ENCODE measurements around the gene ZNF839.

Gene ZNF839

GRCh38 chr14:102373110-102373509, 53.6 kb downstream of the ZNF839 start (continued):
- TF ChIP-seq, protein P1, sequence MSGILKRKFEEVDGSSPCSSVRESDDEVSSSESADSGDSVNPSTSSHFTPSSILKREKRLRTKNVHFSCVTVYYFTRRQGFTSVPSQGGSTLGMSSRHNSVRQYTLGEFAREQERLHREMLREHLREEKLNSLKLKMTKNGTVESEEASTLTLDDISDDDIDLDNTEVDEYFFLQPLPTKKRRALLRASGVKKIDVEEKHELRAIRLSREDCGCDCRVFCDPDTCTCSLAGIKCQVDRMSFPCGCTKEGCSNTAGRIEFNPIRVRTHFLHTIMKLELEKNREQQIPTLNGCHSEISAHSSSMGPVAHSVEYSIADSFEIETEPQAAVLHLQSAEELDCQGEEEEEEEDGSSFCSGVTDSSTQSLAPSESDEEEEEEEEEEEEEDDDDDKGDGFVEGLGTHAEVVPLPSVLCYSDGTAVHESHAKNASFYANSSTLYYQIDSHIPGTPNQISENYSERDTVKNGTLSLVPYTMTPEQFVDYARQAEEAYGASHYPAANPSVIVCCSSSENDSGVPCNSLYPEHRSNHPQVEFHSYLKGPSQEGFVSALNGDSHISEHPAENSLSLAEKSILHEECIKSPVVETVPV (CRISPR knock-in tag; IDR thresholded peaks at IDR 0.05) = no peak
- TF ChIP-seq ZNF8 (CRISPR knock-in tag; IDR thresholded peaks at IDR 0.05) (no peak), ZNF70 (CRISPR knock-in tag; IDR thresholded peaks at IDR 0.05) (no peak)

GRCh38 chr14:102374264-102374663, 54.7 kb downstream of the ZNF839 start:
- no peak for TF ChIP-seq GLIS3 (CRISPR knock-in tag; IDR thresholded peaks at IDR 0.05)
- no peak for TF ChIP-seq ZFP3 (CRISPR knock-in tag; IDR thresholded peaks at IDR 0.05)
- TF ChIP-seq, protein P1 (CRISPR knock-in tag; IDR thresholded peaks at IDR 0.05) = no peak
- no peak for TF ChIP-seq CREB5 (CRISPR knock-in tag; IDR thresholded peaks at IDR 0.05; ENCODE audit: low read depth)

DNA sequence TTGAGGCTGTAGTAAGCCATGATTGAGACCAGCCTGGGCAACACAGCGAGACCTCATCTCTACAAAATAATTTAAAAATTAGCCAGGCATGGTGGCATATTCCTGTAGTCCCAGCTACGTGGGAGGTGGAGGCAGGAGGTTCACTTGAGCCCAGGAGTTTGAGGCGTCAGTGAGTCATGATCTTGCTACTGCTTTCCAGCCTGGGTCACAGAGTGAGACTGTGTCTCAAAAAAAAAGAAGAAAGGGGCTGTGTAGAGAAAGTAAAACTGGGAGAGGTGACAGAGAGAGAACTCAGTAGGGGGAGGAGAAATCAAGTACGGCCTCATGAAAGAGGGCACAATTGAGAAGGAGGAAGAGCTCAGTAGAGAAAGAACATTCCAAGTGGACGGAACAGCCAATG, 55.6 kb downstream of the ZNF839 start:
- ATAC-seq = no peak
- no peak for TF ChIP-seq ARNTL (CRISPR knock-in tag; IDR thresholded peaks at IDR 0.05; ENCODE audit: borderline replicate concordance, low read depth)
- no peak for TF ChIP-seq ZNF8 (CRISPR knock-in tag; IDR thresholded peaks at IDR 0.05)
- TF ChIP-seq ZFP3 (CRISPR knock-in tag; IDR thresholded peaks at IDR 0.05) = no peak
- TF ChIP-seq ZC3H10 (CRISPR knock-in tag; IDR thresholded peaks at IDR 0.05) = no peak
- TF ChIP-seq, protein P1 (CRISPR knock-in tag; IDR thresholded peaks at IDR 0.05) = no peak

More at GRCh38 chr14:102374264-102374663, 54.7 kb downstream of the ZNF839 start:
- no peak for ATAC-seq

DNA sequence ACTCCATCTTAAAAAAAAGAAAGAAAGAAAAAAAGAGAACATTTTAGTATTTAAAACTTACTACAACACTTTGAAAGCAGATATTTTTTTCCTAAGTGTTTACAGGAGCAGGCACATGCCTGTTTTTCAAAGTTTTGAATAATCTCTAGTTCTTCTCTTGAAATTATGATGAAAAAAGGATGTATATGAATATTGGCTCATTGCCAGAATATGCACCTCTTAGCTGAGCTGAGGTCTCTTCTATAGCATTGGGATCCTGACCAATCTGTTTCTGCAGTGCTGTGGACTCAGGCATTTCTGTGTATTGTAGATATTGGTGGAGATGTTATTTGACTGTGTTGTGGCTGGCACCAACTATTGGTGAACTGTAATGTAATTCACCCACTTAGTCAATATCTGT, 58.1 kb downstream of the ZNF839 start:
- no peak for TF ChIP-seq ZNF8 (CRISPR knock-in tag; IDR thresholded peaks at IDR 0.05)
- no peak for TF ChIP-seq PPARA (CRISPR knock-in tag; IDR thresholded peaks at IDR 0.05; ENCODE audit: borderline replicate concordance)
- no peak for TF ChIP-seq ZFP3 (CRISPR knock-in tag; IDR thresholded peaks at IDR 0.05)
- TF ChIP-seq, protein P1 (CRISPR knock-in tag; IDR thresholded peaks at IDR 0.05) = no peak
- no peak for TF ChIP-seq SNAI2 (CRISPR knock-in tag; IDR thresholded peaks at IDR 0.05)
- TF ChIP-seq OSR1 (CRISPR knock-in tag; IDR thresholded peaks at IDR 0.05) = no peak
- TF ChIP-seq, protein P2, sequence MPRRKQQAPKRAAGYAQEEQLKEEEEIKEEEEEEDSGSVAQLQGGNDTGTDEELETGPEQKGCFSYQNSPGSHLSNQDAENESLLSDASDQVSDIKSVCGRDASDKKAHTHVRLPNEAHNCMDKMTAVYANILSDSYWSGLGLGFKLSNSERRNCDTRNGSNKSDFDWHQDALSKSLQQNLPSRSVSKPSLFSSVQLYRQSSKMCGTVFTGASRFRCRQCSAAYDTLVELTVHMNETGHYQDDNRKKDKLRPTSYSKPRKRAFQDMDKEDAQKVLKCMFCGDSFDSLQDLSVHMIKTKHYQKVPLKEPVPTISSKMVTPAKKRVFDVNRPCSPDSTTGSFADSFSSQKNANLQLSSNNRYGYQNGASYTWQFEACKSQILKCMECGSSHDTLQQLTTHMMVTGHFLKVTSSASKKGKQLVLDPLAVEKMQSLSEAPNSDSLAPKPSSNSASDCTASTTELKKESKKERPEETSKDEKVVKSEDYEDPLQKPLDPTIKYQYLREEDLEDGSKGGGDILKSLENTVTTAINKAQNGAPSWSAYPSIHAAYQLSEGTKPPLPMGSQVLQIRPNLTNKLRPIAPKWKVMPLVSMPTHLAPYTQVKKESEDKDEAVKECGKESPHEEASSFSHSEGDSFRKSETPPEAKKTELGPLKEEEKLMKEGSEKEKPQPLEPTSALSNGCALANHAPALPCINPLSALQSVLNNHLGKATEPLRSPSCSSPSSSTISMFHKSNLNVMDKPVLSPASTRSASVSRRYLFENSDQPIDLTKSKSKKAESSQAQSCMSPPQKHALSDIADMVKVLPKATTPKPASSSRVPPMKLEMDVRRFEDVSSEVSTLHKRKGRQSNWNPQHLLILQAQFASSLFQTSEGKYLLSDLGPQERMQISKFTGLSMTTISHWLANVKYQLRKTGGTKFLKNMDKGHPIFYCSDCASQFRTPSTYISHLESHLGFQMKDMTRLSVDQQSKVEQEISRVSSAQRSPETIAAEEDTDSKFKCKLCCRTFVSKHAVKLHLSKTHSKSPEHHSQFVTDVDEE (CRISPR knock-in tag; IDR thresholded peaks at IDR 0.05) = no peak
- TF ChIP-seq CREB5 (CRISPR knock-in tag; IDR thresholded peaks at IDR 0.05; ENCODE audit: low read depth) = no peak
- no peak for TF ChIP-seq ZFP30 (CRISPR knock-in tag; IDR thresholded peaks at IDR 0.05)
- no peak for TF ChIP-seq BACH2 (CRISPR knock-in tag; IDR thresholded peaks at IDR 0.05; ENCODE audit: borderline replicate concordance)
- TF ChIP-seq TOX (CRISPR knock-in tag; IDR thresholded peaks at IDR 0.05; ENCODE audit: borderline replicate concordance) = no peak
- TF ChIP-seq CSDC2 (CRISPR knock-in tag; IDR thresholded peaks at IDR 0.05) = no peak
- ATAC-seq = no peak
